Fibroblast of the aortic adventitia (primary cell): ENCODE measurements around the gene RAC3. TPM values are rescaled to one million over a fixed set of nuclear protein-coding genes. Genes with fewer than 3 reads are reported as not detected.

Experiments
- DNase-seq: peaks from one replicate; pipeline ENCODE4 v3.0.0-alpha.2; 2010; ENCODE audit warnings: low read depth
- H3K4me3 ChIP-seq: 2 replicates; pipeline ENCODE4 v1.5.1; 2011; ENCODE audit warnings: low read depth, mild to moderate bottlenecking, control low read depth, low read length, moderate library complexity
- total RNA-seq: library from RNA; depleted of rRNA; stranded (reverse); fragments of >200 nt; gene quantifications from 2 replicates; pipeline ENCODE4 v1.2.3, GENCODE V29; 2012; ENCODE audit warnings: low replicate concordance
- TF ChIP-seq, protein P1 (sequence below): IDR thresholded peaks from 2 replicates; pipeline ENCODE4 v1.5.1; 2011; ENCODE audit warnings: mild to moderate bottlenecking, low read length, control low read depth, inconsistent platforms; ENCODE audit not compliant: insufficient read depth

Gene RAC3
- total RNA-seq, 1 donor: 6.2 TPM

DNA sequence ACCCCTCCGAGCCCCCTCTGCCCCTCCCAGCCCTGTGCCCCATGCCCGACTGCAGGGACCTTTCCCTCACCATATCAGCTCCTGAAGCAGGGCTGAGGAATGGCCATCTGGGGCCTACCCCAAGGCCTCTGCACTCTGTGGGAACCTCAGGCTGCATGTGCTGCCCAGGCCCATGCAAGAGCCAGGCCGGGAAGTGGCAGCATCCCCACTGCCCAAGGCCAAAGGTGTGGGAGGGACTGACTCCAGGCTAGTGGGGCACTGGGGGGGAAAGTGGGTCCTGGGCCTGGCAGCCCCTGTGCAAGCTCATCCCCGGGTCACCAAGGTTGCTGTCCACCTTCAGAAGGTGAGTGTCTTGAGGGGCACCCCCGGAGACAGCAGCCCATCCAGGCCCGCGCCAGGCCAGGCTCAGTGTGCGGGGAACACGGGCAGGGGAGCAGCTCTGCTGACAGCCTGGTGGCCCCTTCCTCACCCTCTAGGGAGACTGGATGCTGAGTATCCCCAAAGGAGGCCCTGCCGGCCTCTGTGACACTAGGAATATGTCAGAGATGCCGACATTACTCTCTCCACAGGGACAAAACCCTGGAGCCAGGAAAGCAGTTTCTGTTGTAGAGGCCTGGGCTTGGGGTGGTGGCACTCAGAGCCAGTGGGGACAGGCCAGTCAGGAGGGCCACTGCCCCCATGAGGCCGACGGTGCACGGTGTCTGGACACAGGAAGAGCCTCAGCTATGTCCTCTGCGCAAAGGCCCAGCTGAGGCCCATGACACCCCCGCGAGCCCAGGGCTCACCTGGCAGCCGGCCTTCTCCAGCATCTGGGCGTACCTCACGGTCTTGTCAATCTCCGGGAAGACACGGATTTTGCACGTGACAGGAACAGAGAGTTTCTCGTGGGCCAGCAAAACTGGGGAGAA, 30.9 kb downstream of the RAC3 start:
- DNase-seq: no peak
- no peak overlapping the region for H3K4me3 ChIP-seq
- TF ChIP-seq, protein P1, sequence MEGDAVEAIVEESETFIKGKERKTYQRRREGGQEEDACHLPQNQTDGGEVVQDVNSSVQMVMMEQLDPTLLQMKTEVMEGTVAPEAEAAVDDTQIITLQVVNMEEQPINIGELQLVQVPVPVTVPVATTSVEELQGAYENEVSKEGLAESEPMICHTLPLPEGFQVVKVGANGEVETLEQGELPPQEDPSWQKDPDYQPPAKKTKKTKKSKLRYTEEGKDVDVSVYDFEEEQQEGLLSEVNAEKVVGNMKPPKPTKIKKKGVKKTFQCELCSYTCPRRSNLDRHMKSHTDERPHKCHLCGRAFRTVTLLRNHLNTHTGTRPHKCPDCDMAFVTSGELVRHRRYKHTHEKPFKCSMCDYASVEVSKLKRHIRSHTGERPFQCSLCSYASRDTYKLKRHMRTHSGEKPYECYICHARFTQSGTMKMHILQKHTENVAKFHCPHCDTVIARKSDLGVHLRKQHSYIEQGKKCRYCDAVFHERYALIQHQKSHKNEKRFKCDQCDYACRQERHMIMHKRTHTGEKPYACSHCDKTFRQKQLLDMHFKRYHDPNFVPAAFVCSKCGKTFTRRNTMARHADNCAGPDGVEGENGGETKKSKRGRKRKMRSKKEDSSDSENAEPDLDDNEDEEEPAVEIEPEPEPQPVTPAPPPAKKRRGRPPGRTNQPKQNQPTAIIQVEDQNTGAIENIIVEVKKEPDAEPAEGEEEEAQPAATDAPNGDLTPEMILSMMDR: no peak

DNA sequence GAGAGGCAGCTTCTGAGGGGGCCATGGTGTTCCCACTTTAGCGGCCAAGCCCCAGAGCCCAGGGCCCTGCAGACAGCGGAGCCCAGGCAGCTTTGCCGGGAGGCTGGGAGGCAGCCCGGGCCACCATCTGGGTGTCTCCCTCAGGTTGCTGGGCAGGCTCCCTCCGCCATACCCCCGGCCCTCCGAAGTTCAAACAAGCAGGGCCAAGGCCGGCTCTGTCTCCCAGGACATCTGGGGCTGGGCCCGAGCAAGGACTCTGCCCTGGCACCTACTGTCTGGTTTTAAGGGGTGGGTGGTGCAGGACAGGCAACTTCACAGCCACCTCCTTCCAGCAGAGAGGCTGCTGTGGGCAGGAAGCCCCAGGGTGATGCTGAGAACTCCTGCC, 31.5 kb downstream of the RAC3 start:
- DNase-seq: no peak

DNA sequence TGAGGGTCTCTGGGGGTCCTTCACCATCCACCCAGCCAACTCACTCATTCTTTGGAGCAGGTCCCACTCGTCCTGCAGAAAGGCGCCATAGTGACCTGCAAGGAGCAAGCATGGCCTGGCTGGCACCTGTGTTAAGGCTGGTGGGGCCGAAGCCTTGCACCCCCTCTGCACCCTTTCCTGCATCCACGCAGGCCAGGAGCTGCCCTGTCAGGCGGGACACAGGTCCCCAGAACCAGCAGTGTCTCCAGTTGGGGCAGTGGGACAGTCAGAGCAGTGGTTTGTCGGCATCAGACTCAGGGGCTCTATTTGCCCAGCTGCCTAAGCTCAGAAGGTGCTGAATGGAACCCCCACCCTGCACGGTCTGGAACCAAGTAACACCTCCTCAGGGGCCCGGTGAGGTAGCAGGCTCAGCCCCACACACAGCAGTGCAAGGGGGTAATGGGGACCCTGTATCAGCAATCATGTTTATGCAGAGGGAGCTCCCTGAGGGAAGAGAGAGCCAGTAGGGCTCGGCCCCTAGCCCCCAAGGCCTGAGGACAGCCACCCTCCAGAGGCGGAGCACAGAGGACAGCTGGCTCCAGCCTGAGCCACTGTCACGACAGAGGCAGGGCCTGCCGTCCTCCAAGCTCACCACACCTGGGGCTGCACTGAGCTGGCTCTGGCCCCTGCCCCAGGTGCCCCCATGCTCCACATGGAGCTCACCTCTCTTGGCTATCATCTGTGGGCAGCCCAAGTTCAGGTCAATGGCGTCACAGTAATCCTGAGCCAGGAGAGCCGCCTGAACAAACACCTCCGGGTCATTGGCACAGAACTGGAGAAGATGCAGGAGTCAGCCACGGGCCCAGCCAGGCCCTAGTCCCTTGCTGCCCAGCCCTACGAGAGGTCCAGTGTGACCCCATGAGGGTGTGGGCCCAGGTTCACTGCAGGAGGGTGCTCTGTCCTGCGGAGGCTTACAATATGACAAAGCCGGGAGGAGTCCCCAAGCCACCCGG, 32.2 kb downstream of the RAC3 start:
- TF ChIP-seq, protein P1: no peak
- H3K4me3 ChIP-seq: peak overlapping the region; percentile 82
- no peak for DNase-seq

More for the DNA sequence above, 31.5 kb downstream of the RAC3 start:
- TF ChIP-seq, protein P1: no peak
- H3K4me3 ChIP-seq: no peak overlapping the region

DNA sequence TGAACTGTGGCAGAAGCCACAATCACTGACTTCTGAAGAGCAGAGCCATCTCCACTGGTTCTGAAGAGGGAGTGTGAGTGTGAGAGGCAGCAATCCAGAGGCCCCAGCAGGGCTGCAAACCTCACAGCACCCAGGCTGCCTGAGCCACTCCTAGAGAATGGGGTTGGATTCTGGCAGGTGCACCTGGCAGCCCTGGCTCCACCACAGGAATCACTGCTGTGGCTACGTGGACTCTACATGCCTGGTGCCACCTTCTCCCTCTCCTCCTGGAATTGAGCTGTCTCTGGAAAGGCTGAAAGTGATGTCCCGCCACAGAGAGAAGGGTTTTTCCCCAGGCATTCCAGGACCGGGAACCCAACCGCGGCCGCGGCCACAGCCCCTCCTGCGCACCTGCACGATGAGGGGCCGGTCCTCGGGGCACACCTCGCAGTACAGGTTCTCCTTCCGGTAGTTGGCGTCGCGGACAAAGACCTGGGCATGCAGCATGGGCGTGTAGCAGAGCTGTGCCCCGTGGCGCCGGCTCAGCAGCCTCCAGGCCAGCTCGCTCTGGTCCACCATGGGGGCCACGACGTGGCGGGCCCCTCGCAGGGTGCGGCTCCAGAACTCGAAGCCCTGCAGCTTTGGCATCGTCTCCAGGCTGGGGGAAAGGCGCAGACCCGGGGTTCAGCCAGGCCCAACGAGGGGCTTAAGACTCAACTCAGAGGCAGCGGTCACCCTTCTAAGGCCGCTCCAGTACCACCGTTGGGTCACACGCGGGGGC, 33.1 kb downstream of the RAC3 start:
- H3K4me3 ChIP-seq: peak overlapping the region; percentile 82
- TF ChIP-seq, protein P1: no peak
- DNase-seq: no peak

DNA sequence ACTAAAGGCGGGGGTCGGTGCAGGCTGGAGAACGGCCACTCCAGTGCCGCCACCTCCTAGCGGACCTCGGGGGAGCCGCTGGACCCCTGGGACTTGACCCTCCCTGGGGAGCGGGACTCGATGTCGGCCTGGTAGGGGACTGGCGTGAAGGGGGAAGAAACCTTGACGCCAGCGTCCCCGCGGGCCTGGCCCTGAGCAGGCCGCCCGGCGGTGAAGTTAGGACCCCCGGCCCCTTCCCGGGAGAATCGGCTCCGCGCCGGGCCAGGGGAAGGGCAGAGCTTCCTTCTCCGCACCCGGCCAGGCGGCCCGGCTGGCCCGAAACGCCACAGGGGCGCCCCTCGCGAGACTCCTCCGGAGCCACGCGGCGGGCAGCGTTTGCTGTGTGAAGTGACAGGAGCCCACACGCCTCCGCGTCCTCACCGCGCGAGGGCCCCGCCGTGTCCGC, 33.7 kb downstream of the RAC3 start:
- DNase-seq: no peak
- TF ChIP-seq, protein P1: no peak
- peak overlapping the region; percentile 82 for H3K4me3 ChIP-seq
